ENCODE measurements around the gene PTRHD1. TPM values are rescaled to one million over a fixed set of nuclear protein-coding genes. Genes with fewer than 3 reads are reported as not detected.
"Not testable (repeated sequence)": the region's sequence is repeated elsewhere in the genome, so short reads cannot be mapped to it uniquely, and the experiment has no call there.

Gene PTRHD1
- total RNA-seq, 6 donors from 2014 or later: 13.8 to 45.8 (median 27.6) TPM

DNA sequence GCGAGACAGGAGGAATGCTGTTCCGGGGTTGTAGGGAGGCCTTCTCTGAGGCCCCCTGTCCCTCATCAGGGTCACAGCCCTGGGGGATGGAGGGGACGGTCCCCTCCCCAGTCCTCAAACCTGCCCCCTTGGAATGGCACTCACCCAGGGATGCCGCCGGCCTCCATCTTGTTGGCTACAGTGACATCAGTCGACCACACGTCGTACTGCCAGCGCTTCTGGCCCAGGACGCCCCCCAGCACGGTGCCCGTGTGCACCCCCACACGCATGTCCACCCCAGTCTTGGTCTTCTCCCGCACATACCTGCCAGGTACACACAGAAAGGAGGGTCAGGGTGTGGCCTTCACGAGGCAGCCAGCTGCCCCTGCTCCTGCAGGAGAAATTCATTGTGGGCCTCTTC, 46.5 kb upstream of the PTRHD1 start:
- TF ChIP-seq CTCF (IDR thresholded peaks at IDR 0.05) (no peak), EP300 (IDR thresholded peaks at IDR 0.05) (no peak), POLR2AphosphoS5 (IDR thresholded peaks at IDR 0.05) (no peak), POLR2A (IDR thresholded peaks at IDR 0.05) (no peak)
- no peak for DNase-seq
- H3K4me1 ChIP-seq: no peaks in the 10 kb centered on the region
- H3K36me3 ChIP-seq: peaks cover 0 to 15% (median 2%) of the 10 kb centered on the region in 4 donors
- no peak overlapping the region for H3K27ac ChIP-seq
- 94 to 100% methylated on average over 2 to 15 of the region's 15 CpGs for WGBS, 2 donors
- H3K4me3 ChIP-seq: no peak overlapping the region
- H3K27me3 ChIP-seq: no peaks in the 10 kb centered on the region
- no peaks in the 10 kb centered on the region for H3K9me3 ChIP-seq
- no peak for ATAC-seq (ENCODE audit: low FRiP score in 2 of 2)

GRCh38 chr2:24838541-24838940, 45.4 kb upstream of the PTRHD1 start:
- Histone ChIP-seq H3K4me1 (no peaks in the 10 kb centered on the region), H3K4me3 (no peak overlapping the region), H3K9me3 (no peaks in the 10 kb centered on the region), H3K36me3 (peaks cover 0 to 23% (median 5%) of the 10 kb centered on the region in 4 donors), H3K27me3 (no peaks in the 10 kb centered on the region), H3K27ac (no peak overlapping the region)
- WGBS, 2 donors: 91 to 97% methylated on average over 8 to 12 of the region's 18 CpGs
- no peak for DNase-seq
- ATAC-seq (ENCODE audit: low FRiP score in 2 of 2): no peak
- TF ChIP-seq CTCF (IDR thresholded peaks at IDR 0.05): no peak
- TF ChIP-seq POLR2A (IDR thresholded peaks at IDR 0.05): no peak
- no peak for TF ChIP-seq POLR2AphosphoS5 (IDR thresholded peaks at IDR 0.05)
- TF ChIP-seq EP300 (IDR thresholded peaks at IDR 0.05): no peak

GRCh38 chr2:24837996-24838513, 44.9 kb upstream of the PTRHD1 start:
- H3K27me3 ChIP-seq: no peaks in the 10 kb centered on the region
- ATAC-seq (ENCODE audit: low FRiP score in 2 of 2) (no peak), DNase-seq (no peak)
- no peak overlapping the region for H3K4me3 ChIP-seq
- 86 to 96% methylated on average over 5 of the region's 5 CpGs for WGBS, 2 donors
- H3K36me3 ChIP-seq: peaks cover 0 to 23% (median 5%) of the 10 kb centered on the region in 4 donors
- H3K27ac ChIP-seq: no peak overlapping the region
- no peaks in the 10 kb centered on the region for H3K9me3 ChIP-seq
- no peaks in the 10 kb centered on the region for H3K4me1 ChIP-seq
- no peak for TF ChIP-seq EP300 (IDR thresholded peaks at IDR 0.05)
- TF ChIP-seq POLR2A (IDR thresholded peaks at IDR 0.05): no peak
- no peak for TF ChIP-seq CTCF (IDR thresholded peaks at IDR 0.05)
- TF ChIP-seq POLR2AphosphoS5 (IDR thresholded peaks at IDR 0.05): no peak

- WGBS, 2 donors: 92 to 94% methylated on average over 2 to 9 of the region's 9 CpGs
- TF ChIP-seq CTCF (IDR thresholded peaks at IDR 0.05): no peak
- no peak for TF ChIP-seq POLR2A (IDR thresholded peaks at IDR 0.05)
- no peak for TF ChIP-seq POLR2AphosphoS5 (IDR thresholded peaks at IDR 0.05)
- no peak for TF ChIP-seq EP300 (IDR thresholded peaks at IDR 0.05)
- DNase-seq: no peak
Observed at GRCh38 chr2:24836706-24837105, 43.5 kb upstream of the PTRHD1 start.

DNA sequence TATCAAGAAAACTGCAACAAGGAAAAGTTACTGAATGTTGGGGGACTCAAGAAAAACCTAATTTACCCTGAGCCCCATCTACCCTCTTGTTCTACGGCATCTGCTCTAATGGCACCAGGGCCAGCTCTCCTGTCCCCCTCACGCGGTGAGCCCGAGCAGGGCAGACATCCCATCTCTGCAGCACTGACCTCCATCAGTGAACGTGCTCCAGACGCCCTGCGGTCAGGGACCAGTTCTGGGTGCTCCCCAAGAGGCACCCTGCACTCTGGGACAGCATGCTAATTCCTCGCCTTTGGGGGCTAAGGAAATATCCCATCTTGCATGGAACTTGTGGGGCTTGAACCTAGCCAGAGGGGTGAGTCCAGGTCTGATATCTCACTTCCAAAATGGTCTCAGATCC, 43.0 kb upstream of the PTRHD1 start:
- Histone ChIP-seq H3K36me3 (peaks cover 0 to 18% (median 5%) of the 10 kb centered on the region in 4 donors), H3K27me3 (no peaks in the 10 kb centered on the region), H3K4me1 (no peaks in the 10 kb centered on the region), H3K4me3 (no peak overlapping the region), H3K9me3 (no peaks in the 10 kb centered on the region), H3K27ac (no peak overlapping the region)
- TF ChIP-seq EP300 (IDR thresholded peaks at IDR 0.05): no peak
- TF ChIP-seq CTCF (IDR thresholded peaks at IDR 0.05): no peak
- no peak for TF ChIP-seq POLR2A (IDR thresholded peaks at IDR 0.05)
- TF ChIP-seq POLR2AphosphoS5 (IDR thresholded peaks at IDR 0.05): no peak
- no peak for ATAC-seq (ENCODE audit: low FRiP score in 2 of 2)
- DNase-seq: no peak
- 89 to 97% methylated on average over 8 of the region's 8 CpGs for WGBS, 2 donors

More at GRCh38 chr2:24836706-24837105, 43.5 kb upstream of the PTRHD1 start:
- Histone ChIP-seq H3K27me3 (no peaks in the 10 kb centered on the region), H3K27ac (no peak overlapping the region), H3K4me3 (no peak overlapping the region), H3K36me3 (peaks cover 0 to 18% (median 5%) of the 10 kb centered on the region in 4 donors), H3K4me1 (no peaks in the 10 kb centered on the region), H3K9me3 (no peaks in the 10 kb centered on the region)
- no peak for ATAC-seq (ENCODE audit: low FRiP score in 2 of 2)

GRCh38 chr2:24835411-24835810, 42.2 kb upstream of the PTRHD1 start:
- not testable (repeated sequence) for H3K27me3 ChIP-seq; H3K27ac ChIP-seq; DNase-seq; ATAC-seq (ENCODE audit: low FRiP score in 2 of 2); H3K9me3 ChIP-seq; H3K4me1 ChIP-seq; H3K4me3 ChIP-seq
- WGBS, 2 donors: 88 to 94% methylated on average over 6 to 8 of the region's 8 CpGs
- H3K36me3 ChIP-seq: peaks cover 0 to 18% (median 5%) of the 10 kb centered on the region in 4 donors
